NAMALWA (cell line): ENCODE data around the gene PLCG2.
A peak's percentile ranks its signal among the peaks of the same experiment; 100 is the strongest.
"Not testable (repeated sequence)": the region's sequence is repeated elsewhere in the genome, so short reads cannot be mapped to it uniquely, and the experiment has no call there.

Source experiments
- DNase-seq: peaks from one replicate; pipeline ENCODE4 v3.0.0-alpha.2; 2015; ENCODE audit warnings: low spot score

Gene PLCG2

GRCh38 chr16:81938326-81939163 is 159.5 kb downstream of the PLCG2 start:
- no peak for DNase-seq

GRCh38 chr16:81939164-81940056 is 160.3 kb downstream of the PLCG2 start:
- DNase-seq: peak; percentile 44

- peak; percentile 30 for DNase-seq
Measured at GRCh38 chr16:81940781-81941560, 161.9 kb downstream of the PLCG2 start.

GRCh38 chr16:81942007-81942601 is 163.0 kb downstream of the PLCG2 start:
- DNase-seq: no peak

- DNase-seq: no peak
Measured at GRCh38 chr16:81945665-81946064, 166.6 kb downstream of the PLCG2 start.

- DNase-seq: no peak
Measured at GRCh38 chr16:81946206-81946605, 167.1 kb downstream of the PLCG2 start.

GRCh38 chr16:81951564-81951963 is 172.5 kb downstream of the PLCG2 start:
- DNase-seq: no peak

GRCh38 chr16:81956213-81956948 is 177.3 kb downstream of the PLCG2 start:
- no peak for DNase-seq

- no peak for DNase-seq
Measured at GRCh38 chr16:81964808-81965207, 185.7 kb downstream of the PLCG2 start.

GRCh38 chr16:81967358-81967757 is 188.3 kb downstream of the PLCG2 start:
- DNase-seq: no peak

- no peak for DNase-seq
Measured at GRCh38 chr16:81971853-81972252, 192.8 kb downstream of the PLCG2 start.

- DNase-seq: no peak
Measured at GRCh38 chr16:81973737-81974136, 194.6 kb downstream of the PLCG2 start.

GRCh38 chr16:81975637-81976036 is 196.5 kb downstream of the PLCG2 start:
- no peak for DNase-seq

GRCh38 chr16:81977335-81977942 is 198.3 kb downstream of the PLCG2 start:
- not testable (repeated sequence) for DNase-seq

- DNase-seq: no peak
Measured at GRCh38 chr16:81987121-81987520, 208.0 kb downstream of the PLCG2 start.

GRCh38 chr16:81987706-81988105 is 208.6 kb downstream of the PLCG2 start:
- DNase-seq: no peak

- DNase-seq: no peak
Measured at GRCh38 chr16:81992859-81993258, 213.8 kb downstream of the PLCG2 start.

- DNase-seq: peak; percentile 48
Measured at GRCh38 chr16:81994485-81994884, 215.4 kb downstream of the PLCG2 start.

- DNase-seq: no peak
Measured at GRCh38 chr16:81995651-81996050, 216.6 kb downstream of the PLCG2 start.

GRCh38 chr16:81996664-81997509 is 217.8 kb downstream of the PLCG2 start:
- peak; percentile 15 for DNase-seq
